ENCODE results near the gene TMED1. TPM values are rescaled to one million over a fixed set of nuclear protein-coding genes. Genes with fewer than 3 reads are reported as not detected.
"Not testable (repeated sequence)": the region's sequence is repeated elsewhere in the genome, so short reads cannot be mapped to it uniquely, and the experiment has no call there.

TMED1 gene
- total and polyA plus RNA-seq, 2 of the 13 experiments (the other 11 are each of a cell fraction or from before 2014, with no cell fraction given) = 48.3 to 51.8 TPM

DNA sequence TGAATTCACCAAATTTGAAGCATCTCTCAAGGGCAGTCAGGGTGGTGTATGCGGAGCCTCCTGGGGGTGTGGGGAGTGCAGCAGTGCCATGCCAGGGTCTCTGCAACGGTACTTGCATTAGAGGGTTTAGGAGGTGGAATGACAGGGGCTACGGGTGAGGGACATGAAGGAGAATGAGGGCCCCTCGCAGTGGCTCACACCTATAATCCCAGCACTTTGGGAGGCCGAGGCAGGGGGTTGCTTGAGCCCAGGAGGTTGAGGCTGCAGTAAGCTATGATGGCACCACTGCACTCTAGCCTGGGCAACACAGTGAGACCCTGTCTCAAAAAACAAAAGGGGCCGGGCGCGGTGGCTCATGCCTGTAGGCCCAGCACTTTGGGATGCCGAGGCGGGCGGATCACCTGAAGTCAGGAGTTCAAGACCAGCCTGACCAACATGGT lies 33.9 kb upstream of the TMED1 start:
- H3K4me3 ChIP-seq (replicated peaks in 1 of 3; ENCODE audit: insufficient read depth in 1 of 3, low read depth in 2 of 3, low read length in 3 of 3); in situ Hi-C loops (cut with HindIII; ENCODE audit: extremely low pct_ligation_motif_present, low pct_unique_long_range_greater_than_20kb); H2AFZ ChIP-seq (ENCODE audit: low read length); BruUV-seq (replicated peaks); H3K9me3 ChIP-seq (ENCODE audit: low read length); FAIRE-seq; DNase-seq (ENCODE audit: low spot score); H3K9ac ChIP-seq (ENCODE audit: insufficient read depth, low read depth, low read length); H4K20me1 ChIP-seq (ENCODE audit: insufficient read depth, low read length); H3K27me3 ChIP-seq (ENCODE audit: control insufficient read depth in 1 of 2, insufficient read depth in 2 of 2, low read length in 2 of 2); ATAC-seq; H3K27ac ChIP-seq (ENCODE audit: extremely low read length, insufficient read depth, low read length); POLR2A ChIA-PET; CTCF ChIA-PET (ENCODE audit: low intra/inter-chr PET ratio, low total read pairs); H3K36me3 ChIP-seq (replicated peaks in 1 of 2; ENCODE audit: control insufficient read depth in 1 of 2, insufficient read depth in 2 of 2, low read length in 2 of 2): not testable (repeated sequence)
- H3K4me2 ChIP-seq (ENCODE audit: low read depth, low read length) = peak overlapping the region; percentile 55; the same call in 1 of the 2 replicates
- 0 out of 2 replicates have a peak, but pooled peaks have one; percentile 29 for TF ChIP-seq CAMTA2 (CRISPR knock-in tag; IDR thresholded peaks at IDR 0.05; ENCODE audit: borderline replicate concordance)
- peaks cover 26% of the 10 kb centered on the region for H3K79me2 ChIP-seq (ENCODE audit: insufficient read depth, low read length)
- intact Hi-C loops (cut with micrococcal nuclease; ENCODE audit: unreplicated experiment) = loop anchor here (10.0 kb wide), 1 partner anchor 55 kb away; the partner anchor contains the start of genes TIMM29 and YIPF2
- 74% methylated on average over 11 of the region's 11 CpGs for WGBS (ENCODE audit: low lambda C conversion rate)
- H3K4me1 ChIP-seq (ENCODE audit: insufficient read depth, low read length) = peaks cover 59% of the 10 kb centered on the region

DNA sequence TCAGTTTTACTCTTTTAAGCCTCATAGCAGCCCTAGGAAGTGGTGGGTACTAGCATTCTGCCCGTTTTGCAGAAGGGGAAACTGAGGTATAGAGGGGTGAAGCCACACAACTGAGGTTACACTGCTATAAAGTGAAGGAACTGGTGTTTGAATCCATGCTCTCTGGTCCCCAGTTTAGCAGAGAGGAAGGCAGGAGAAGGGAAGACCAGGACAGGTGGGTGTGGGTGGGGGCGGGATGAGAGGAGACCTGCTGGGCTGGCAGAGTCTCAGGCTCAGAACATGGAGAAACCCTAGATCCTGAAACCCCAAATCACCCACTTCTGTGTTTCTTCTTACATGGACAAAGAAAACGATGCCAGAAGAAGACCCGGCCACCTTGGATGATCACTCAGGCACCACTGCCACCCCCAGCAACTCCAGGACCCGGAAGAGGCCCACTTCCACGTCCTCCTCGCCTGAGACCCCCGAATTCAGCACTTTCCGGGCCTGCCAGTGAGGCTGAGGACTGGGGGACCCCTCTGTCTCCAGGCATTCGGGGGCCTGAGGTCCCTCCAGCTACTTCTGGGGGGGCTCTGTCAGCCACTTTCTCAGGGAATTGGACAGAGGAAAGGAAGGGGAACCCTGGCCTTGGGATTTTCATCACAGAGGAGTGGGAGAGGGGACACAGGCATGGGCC lies 33.0 kb upstream of the TMED1 start:
- ChIA-PET CTCF (ENCODE audit: low intra/inter-chr PET ratio, low total read pairs) (no interaction called here), POLR2A (interaction anchor here (0.9 kb wide), 1 partner anchor 59 kb away, joined by 3 read pairs; no protein-coding TSS in a partner anchor)
- 29% methylated on average over 3 of the region's 10 CpGs for WGBS (ENCODE audit: low lambda C conversion rate)
- intact Hi-C loops (cut with micrococcal nuclease; ENCODE audit: unreplicated experiment) (no loop called here), in situ Hi-C loops (cut with HindIII; ENCODE audit: extremely low pct_ligation_motif_present, low pct_unique_long_range_greater_than_20kb) (no loop called here)
- Histone ChIP-seq H3K79me2 (ENCODE audit: insufficient read depth, low read length) (peaks cover 17% of the 10 kb centered on the region), H3K4me3 (replicated peaks in 1 of 3; ENCODE audit: insufficient read depth in 1 of 3, low read depth in 2 of 3, low read length in 3 of 3) (peak overlapping the region in 1 of 3 experiments; percentile 46; a peak in 1 of 6 replicates), H3K36me3 (replicated peaks in 1 of 2; ENCODE audit: control insufficient read depth in 1 of 2, insufficient read depth in 2 of 2, low read length in 2 of 2) (no peaks in the 10 kb centered on the region), H3K4me2 (ENCODE audit: low read depth, low read length) (peak overlapping the region; percentile 55), H3K27me3 (ENCODE audit: control insufficient read depth in 1 of 2, insufficient read depth in 2 of 2, low read length in 2 of 2) (no peaks in the 10 kb centered on the region), H2AFZ (ENCODE audit: low read length) (no peak overlapping the region), H3K27ac (ENCODE audit: extremely low read length, insufficient read depth, low read length) (no peak overlapping the region), H3K9ac (ENCODE audit: insufficient read depth, low read depth, low read length) (0 out of 2 replicates have a peak overlapping the region, but pooled peaks have one; percentile 22), H4K20me1 (ENCODE audit: insufficient read depth, low read length) (no peaks in the 10 kb centered on the region), H3K4me1 (ENCODE audit: insufficient read depth, low read length) (peaks cover 60% of the 10 kb centered on the region), H3K9me3 (ENCODE audit: low read length) (no peaks in the 10 kb centered on the region)
- 0 out of 2 replicates have a peak, but pooled peaks have one; percentile 20 for TF ChIP-seq ZNF629 (CRISPR knock-in tag; conservative IDR thresholded peaks at IDR 0.05)
- no peak for TF ChIP-seq PREB (CRISPR knock-in tag; IDR thresholded peaks at IDR 0.05)
- BruUV-seq (replicated peaks) = no TSS peak
- ATAC-seq = no peak
- no peak for FAIRE-seq
- no peak for DNase-seq (ENCODE audit: low spot score)
